ENCODE measurements around the gene SREK1.

GRCh38 chr5:66142417-66142816 is 1.7 kb upstream of the SREK1 start:
- TF ChIP-seq CTCF (IDR thresholded peaks at IDR 0.05), result no peak
- TF ChIP-seq POLR2A (IDR thresholded peaks at IDR 0.05), result no peak
